ENCODE results near the gene EHD3.

Gene EHD3

GRCh38 chr2:31213601-31214443 is 20.1 kb upstream of the EHD3 start:
- no peak for DNase-seq

- no peak for DNase-seq
Measured at GRCh38 chr2:31214444-31214915, 19.5 kb upstream of the EHD3 start.

GRCh38 chr2:31216734-31217133 is 17.2 kb upstream of the EHD3 start:
- DNase-seq = no peak

GRCh38 chr2:31217465-31218200 is 16.3 kb upstream of the EHD3 start, which contains the start of gene CAPN14:
TSS of gene CAPN14 (minus strand) at chr2:31217515. CDS start at chr2:31205447, 12,068 bp downstream.
- no peak for DNase-seq

GRCh38 chr2:31219131-31219969 is 14.6 kb upstream of the EHD3 start:
- no peak for DNase-seq

GRCh38 chr2:31221544-31221943 is 12.4 kb upstream of the EHD3 start:
- DNase-seq = no peak

GRCh38 chr2:31222071-31222470 is 11.9 kb upstream of the EHD3 start:
- no peak for DNase-seq

GRCh38 chr2:31223026-31223425 is 10.9 kb upstream of the EHD3 start:
- no peak for DNase-seq

- no peak for DNase-seq
Measured at GRCh38 chr2:31223749-31224148, 10.2 kb upstream of the EHD3 start.

- no peak for DNase-seq
Measured at GRCh38 chr2:31226266-31226665, 7.7 kb upstream of the EHD3 start.

GRCh38 chr2:31227110-31227509 is 6.8 kb upstream of the EHD3 start:
- DNase-seq = no peak

GRCh38 chr2:31227711-31228125 is 6.2 kb upstream of the EHD3 start:
- no peak for DNase-seq

- no peak for DNase-seq
Measured at GRCh38 chr2:31228717-31229116, 5.2 kb upstream of the EHD3 start.

- DNase-seq = no peak
Measured at GRCh38 chr2:31230751-31231150, 3.2 kb upstream of the EHD3 start.

- DNase-seq = no peak
Measured at GRCh38 chr2:31231571-31232302, 2.2 kb upstream of the EHD3 start.

GRCh38 chr2:31232586-31232985 is 1.4 kb upstream of the EHD3 start:
- DNase-seq = no peak

GRCh38 chr2:31233231-31233630 is 721 bp upstream of the EHD3 start:
- DNase-seq = no peak

GRCh38 chr2:31234683-31235503 is 941 bp downstream of the EHD3 start:
- DNase-seq = no peak

- no peak for DNase-seq
Measured at GRCh38 chr2:31235504-31235902, 1.6 kb downstream of the EHD3 start.

GRCh38 chr2:31236433-31237205 is 2.7 kb downstream of the EHD3 start:
- no peak for DNase-seq

Data from hippocampal formation (tissue), 2 donors.